Caco-2 (cell line): ENCODE data around the gene DHRSX. TPM values are rescaled to one million over a fixed set of nuclear protein-coding genes. Genes with fewer than 3 reads are reported as not detected.

ENCODE experiments used
- BruUV-seq: library from RNA; stranded (reverse); fragments of 400-500 nt; replicated peaks from 2 replicates; lab custom pipeline; 2021; lab: Mats Ljungman, UMichigan
- CTCF ChIA-PET: fragments of 300-600 bp; sonication (Branson Sonifier 250); formaldehyde crosslinking; loops from one replicate; lab custom pipeline; 2022; ENCODE audit warnings: antibody characterized with exemption; lab: Charles Lee
- POLR2A ChIA-PET: fragments of 300-600 bp; sonication (Branson Sonifier 250); formaldehyde crosslinking; loops from one replicate; lab custom pipeline; 2022; ENCODE audit warnings: antibody characterized with exemption; lab: Charles Lee
- DNase-seq, 2 experiments: peaks; one replicate each; pipeline versions ENCODE4 v3.0.0 to v3.0.0-alpha.2; 2020 to 2022
- H3K27me3 ChIP-seq: replicated peaks from 2 replicates; pipeline ENCODE4 v1.6.0; 2011; ENCODE audit warnings: low read length; ENCODE audit not compliant: control insufficient read depth, insufficient read depth
- H3K36me3 ChIP-seq: 2 replicates; pipeline ENCODE4 v1.5.1; 2011; ENCODE audit warnings: low read length; ENCODE audit not compliant: control insufficient read depth, insufficient read depth
- H3K4me1 ChIP-seq: fragments of 250-450 bp; sonication (Bioruptor Pico); 2 replicates; pipeline ENCODE4 v1.5.1; 2020; ENCODE audit warnings: mild to moderate bottlenecking
- H3K4me3 ChIP-seq: 2 replicates; pipeline ENCODE4 v1.5.1; 2011; ENCODE audit warnings: low read depth, mild to moderate bottlenecking, control low read depth, low read length
- H3K9me3 ChIP-seq: fragments of 250-450 bp; sonication (Bioruptor Pico); 2 replicates; pipeline ENCODE4 v1.5.1; 2020; ENCODE audit warnings: mild to moderate bottlenecking, moderate library complexity
- H3K27ac Mint-ChIP-seq: one replicate; pipeline ENCODE4 v1.8.0; 2022; ENCODE audit warnings: mixed read lengths; ENCODE audit not compliant: unreplicated experiment
- H3K27me3 Mint-ChIP-seq: one replicate; pipeline ENCODE4 v1.8.0; 2022; ENCODE audit warnings: mixed read lengths; ENCODE audit not compliant: insufficient read depth, unreplicated experiment
- H3K36me3 Mint-ChIP-seq: one replicate; pipeline ENCODE4 v1.8.0; 2022; ENCODE audit warnings: mild to moderate bottlenecking, mixed read lengths; ENCODE audit not compliant: insufficient read depth, unreplicated experiment
- H3K4me1 Mint-ChIP-seq: one replicate; pipeline ENCODE4 v1.8.0; 2022; ENCODE audit warnings: low read depth, mixed read lengths; ENCODE audit not compliant: unreplicated experiment
- H3K4me3 Mint-ChIP-seq: one replicate; pipeline ENCODE4 v1.8.0; 2022; ENCODE audit warnings: mild to moderate bottlenecking, moderate library complexity, mixed read lengths; ENCODE audit not compliant: unreplicated experiment
- H3K9me3 Mint-ChIP-seq: one replicate; pipeline ENCODE4 v1.8.0; 2022; ENCODE audit warnings: mixed read lengths; ENCODE audit not compliant: unreplicated experiment
- intact Hi-C: fragments of 100-400 bp; cut with micrococcal nuclease; formaldehyde crosslinking; loops from one replicate; pipeline ENCODE4 v1.10.0; 2022; ENCODE audit not compliant: unreplicated experiment
- total RNA-seq: library from RNA; stranded (reverse); gene quantifications from 2 replicates; pipeline ENCODE4 v1.2.3, GENCODE V29; 2022
- TF ChIP-seq, protein P1 (sequence below), 2 experiments: fragments of 200-600 bp in 1 of 2; IDR thresholded peaks; 1 replicate in 1 of 2; 2 replicates in 1 of 2; pipeline versions ENCODE4 v1.5.1 to v1.8.0; 2011 to 2022; ENCODE audit warnings: antibody characterized with exemption in 1 of 2, control low read depth in 1 of 2, inconsistent platforms in 1 of 2, low read depth in 1 of 2, low read length in 1 of 2, mild to moderate bottlenecking in 1 of 2, moderate library complexity in 1 of 2; ENCODE audit not compliant: insufficient read depth in 1 of 2, severe bottlenecking in 1 of 2, unreplicated experiment in 1 of 2

DHRSX gene
- total RNA-seq, 1 experiment from 2014 or later, result 64.1 TPM

GRCh38 chrX:2434270-2435163, 66.3 kb downstream of the DHRSX start:
- ChIA-PET POLR2A (no interaction called here), CTCF (no interaction called here)
- H3K9me3 Mint-ChIP-seq, result no peaks in the 10 kb centered on the region
- no peak overlapping the region for H3K4me3 Mint-ChIP-seq
- no peak overlapping the region for H3K4me3 ChIP-seq
- H3K36me3 Mint-ChIP-seq, result peaks cover 8% of the 10 kb centered on the region
- H3K9me3 ChIP-seq, result peaks cover 2% of the 10 kb centered on the region; the same call in 1 of the 2 replicates
- H3K27ac Mint-ChIP-seq, result no peak overlapping the region
- TF ChIP-seq, protein P1, sequence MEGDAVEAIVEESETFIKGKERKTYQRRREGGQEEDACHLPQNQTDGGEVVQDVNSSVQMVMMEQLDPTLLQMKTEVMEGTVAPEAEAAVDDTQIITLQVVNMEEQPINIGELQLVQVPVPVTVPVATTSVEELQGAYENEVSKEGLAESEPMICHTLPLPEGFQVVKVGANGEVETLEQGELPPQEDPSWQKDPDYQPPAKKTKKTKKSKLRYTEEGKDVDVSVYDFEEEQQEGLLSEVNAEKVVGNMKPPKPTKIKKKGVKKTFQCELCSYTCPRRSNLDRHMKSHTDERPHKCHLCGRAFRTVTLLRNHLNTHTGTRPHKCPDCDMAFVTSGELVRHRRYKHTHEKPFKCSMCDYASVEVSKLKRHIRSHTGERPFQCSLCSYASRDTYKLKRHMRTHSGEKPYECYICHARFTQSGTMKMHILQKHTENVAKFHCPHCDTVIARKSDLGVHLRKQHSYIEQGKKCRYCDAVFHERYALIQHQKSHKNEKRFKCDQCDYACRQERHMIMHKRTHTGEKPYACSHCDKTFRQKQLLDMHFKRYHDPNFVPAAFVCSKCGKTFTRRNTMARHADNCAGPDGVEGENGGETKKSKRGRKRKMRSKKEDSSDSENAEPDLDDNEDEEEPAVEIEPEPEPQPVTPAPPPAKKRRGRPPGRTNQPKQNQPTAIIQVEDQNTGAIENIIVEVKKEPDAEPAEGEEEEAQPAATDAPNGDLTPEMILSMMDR (IDR thresholded peaks at IDR 0.05; ENCODE audit: insufficient read depth in 1 of 2, low read depth in 1 of 2, low read length in 1 of 2, severe bottlenecking in 1 of 2, unreplicated experiment in 1 of 2), result no peak
- H3K27me3 ChIP-seq, result no peaks in the 10 kb centered on the region
- no peaks in the 10 kb centered on the region for H3K4me1 ChIP-seq
- DNase-seq, result no peak
- no peaks in the 10 kb centered on the region for H3K27me3 Mint-ChIP-seq
- no peaks in the 10 kb centered on the region for H3K4me1 Mint-ChIP-seq
- intact Hi-C loops, result no loop called here
- no TSS peak for BruUV-seq
- H3K36me3 ChIP-seq, result peaks cover under 1% of the 10 kb centered on the region

- H3K4me1 Mint-ChIP-seq, result no peaks in the 10 kb centered on the region
- intact Hi-C loops, result no loop called here
- Histone ChIP-seq H3K4me1 (no peaks in the 10 kb centered on the region), H3K27me3 (no peaks in the 10 kb centered on the region), H3K36me3 (no peaks in the 10 kb centered on the region), H3K4me3 (no peak overlapping the region), H3K9me3 (no peaks in the 10 kb centered on the region)
- H3K4me3 Mint-ChIP-seq, result no peak overlapping the region
- H3K9me3 Mint-ChIP-seq, result no peaks in the 10 kb centered on the region
- no peaks in the 10 kb centered on the region for H3K27me3 Mint-ChIP-seq
- CTCF ChIA-PET, result no interaction called here
- DNase-seq, result no peak
- TF ChIP-seq, protein P1 (IDR thresholded peaks at IDR 0.05; ENCODE audit: insufficient read depth in 1 of 2, low read depth in 1 of 2, low read length in 1 of 2, severe bottlenecking in 1 of 2, unreplicated experiment in 1 of 2), result no peak
- no peak overlapping the region for H3K27ac Mint-ChIP-seq
- POLR2A ChIA-PET, result no interaction called here
- no TSS peak for BruUV-seq
- H3K36me3 Mint-ChIP-seq, result peaks cover 2% of the 10 kb centered on the region
Measured at GRCh38 chrX:2432298-2432863, 68.4 kb downstream of the DHRSX start.

DNA sequence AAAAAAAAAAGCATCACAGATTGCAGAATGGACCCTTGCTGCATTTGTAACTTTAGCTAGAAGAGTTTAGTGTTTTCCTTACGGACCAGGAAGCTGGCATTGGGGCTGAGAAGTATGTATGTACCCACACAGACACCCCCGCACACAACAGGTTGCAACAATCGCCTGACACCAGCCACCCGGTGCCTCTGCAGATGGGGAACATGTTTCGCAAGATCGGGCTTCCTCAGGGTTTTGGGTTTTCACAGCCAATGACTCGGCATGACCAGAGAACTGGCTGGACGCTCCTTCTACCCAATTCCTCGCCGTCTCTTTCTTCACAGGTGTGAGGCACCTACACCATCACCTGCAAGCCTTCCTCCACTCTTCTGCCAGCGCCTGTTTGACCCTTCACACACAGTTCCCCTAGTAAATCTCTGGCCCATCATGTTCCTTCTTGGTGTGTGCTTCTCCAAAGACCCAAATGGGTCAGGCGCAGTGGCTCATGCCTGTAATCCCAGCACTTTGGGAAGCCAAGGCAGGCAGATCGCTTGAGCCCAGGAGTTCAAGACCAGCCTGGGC, 70.4 kb downstream of the DHRSX start:
- H3K4me3 Mint-ChIP-seq, result no peak overlapping the region
- no peaks in the 10 kb centered on the region for H3K27me3 ChIP-seq
- DNase-seq, result no peak
- H3K27me3 Mint-ChIP-seq, result no peaks in the 10 kb centered on the region
- POLR2A ChIA-PET, result no interaction called here
- no peaks in the 10 kb centered on the region for H3K36me3 ChIP-seq
- intact Hi-C loops, result no loop called here
- H3K36me3 Mint-ChIP-seq, result peaks cover 5% of the 10 kb centered on the region
- H3K9me3 Mint-ChIP-seq, result peaks cover 15% of the 10 kb centered on the region
- no peaks in the 10 kb centered on the region for H3K4me1 Mint-ChIP-seq
- no peak overlapping the region for H3K4me3 ChIP-seq
- CTCF ChIA-PET, result no interaction called here
- TF ChIP-seq, protein P1 (IDR thresholded peaks at IDR 0.05; ENCODE audit: insufficient read depth in 1 of 2, low read depth in 1 of 2, low read length in 1 of 2, severe bottlenecking in 1 of 2, unreplicated experiment in 1 of 2), result no peak
- H3K4me1 ChIP-seq, result no peaks in the 10 kb centered on the region
- no TSS peak for BruUV-seq
- no peak overlapping the region for H3K27ac Mint-ChIP-seq
- no peaks in the 10 kb centered on the region for H3K9me3 ChIP-seq
